Activated T-helper 1 cell treated with anti-CD3 and anti-CD28 coated beads, Interleukin-2, amount 50 U/mL, for 16 hours (primary cell): ENCODE data around the gene CISH.
A peak's percentile ranks its signal among the peaks of the same experiment; 100 is the strongest.

Experiments used
- DNase-seq, 2 donors: peaks; one replicate each; pipeline ENCODE4 v3.0.0-alpha.2; 2020; ENCODE audit warnings: low read depth in 1 of 2, low spot score in 1 of 2

Gene CISH, protein sequence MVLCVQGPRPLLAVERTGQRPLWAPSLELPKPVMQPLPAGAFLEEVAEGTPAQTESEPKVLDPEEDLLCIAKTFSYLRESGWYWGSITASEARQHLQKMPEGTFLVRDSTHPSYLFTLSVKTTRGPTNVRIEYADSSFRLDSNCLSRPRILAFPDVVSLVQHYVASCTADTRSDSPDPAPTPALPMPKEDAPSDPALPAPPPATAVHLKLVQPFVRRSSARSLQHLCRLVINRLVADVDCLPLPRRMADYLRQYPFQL

DNA sequence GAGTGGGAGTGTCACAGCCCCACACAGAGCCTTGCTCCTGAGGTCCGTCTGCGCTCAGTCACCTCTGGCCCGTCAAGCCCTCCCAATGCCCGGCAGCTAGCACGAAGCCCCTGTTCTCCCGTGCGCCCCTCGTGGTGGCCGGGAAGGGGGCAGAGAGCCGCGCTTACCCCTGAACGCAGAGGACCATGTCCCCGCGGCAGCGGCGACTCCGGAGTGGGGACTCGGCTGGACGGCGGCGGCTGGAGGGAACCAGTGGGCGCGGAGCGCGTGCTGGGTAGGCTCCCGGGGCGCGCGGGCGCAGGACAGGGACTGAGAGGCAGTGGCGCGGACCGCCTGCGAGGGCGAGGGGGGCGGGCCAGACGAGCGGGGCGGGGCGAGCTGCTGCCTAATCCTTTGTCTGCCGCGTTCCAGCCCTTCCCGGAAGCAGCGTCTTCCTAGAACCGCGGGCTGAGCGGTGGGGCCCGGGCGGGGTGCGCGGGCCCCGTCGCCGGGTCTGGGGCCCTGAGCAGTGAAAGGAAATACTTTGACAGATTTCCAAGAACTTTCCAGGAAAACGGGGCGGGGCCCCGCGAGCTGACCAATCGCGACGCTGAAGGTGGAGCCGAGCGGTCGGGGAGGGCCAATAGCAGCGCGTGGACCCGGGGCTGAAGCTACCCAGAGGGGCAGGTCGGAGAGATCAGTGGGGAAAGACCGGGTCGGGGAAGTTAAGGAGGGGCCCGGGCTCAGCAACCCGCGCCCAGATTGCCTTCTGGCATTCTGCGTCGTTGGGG, at the start of gene CISH:
CISH (minus strand) TSS at position 311 of the 770 bp plus-strand sequence; CDS start at position 187, 124 bp downstream.
- peak; percentile 81 to 94 for DNase-seq

DNA sequence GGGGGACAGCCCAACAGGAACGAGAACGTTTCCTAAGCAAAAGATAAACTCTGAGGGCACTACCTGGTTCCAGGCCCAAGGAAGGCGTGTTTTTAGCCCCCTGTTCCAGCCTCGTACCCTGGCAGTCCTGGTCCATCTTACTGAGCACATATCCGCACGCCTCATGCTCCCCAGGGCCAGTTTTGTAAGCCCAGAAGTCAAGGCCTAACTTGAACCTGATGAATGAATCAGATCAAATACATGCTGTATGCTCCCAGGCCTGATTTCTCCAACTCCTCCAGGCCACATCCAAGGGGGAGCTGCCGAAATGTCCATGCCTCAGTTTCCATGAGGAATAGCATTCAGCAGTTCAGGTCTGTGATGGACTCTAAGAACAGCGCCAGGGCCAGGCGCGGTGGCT, 48.8 kb upstream of the CISH start:
- no peak for DNase-seq

DNA sequence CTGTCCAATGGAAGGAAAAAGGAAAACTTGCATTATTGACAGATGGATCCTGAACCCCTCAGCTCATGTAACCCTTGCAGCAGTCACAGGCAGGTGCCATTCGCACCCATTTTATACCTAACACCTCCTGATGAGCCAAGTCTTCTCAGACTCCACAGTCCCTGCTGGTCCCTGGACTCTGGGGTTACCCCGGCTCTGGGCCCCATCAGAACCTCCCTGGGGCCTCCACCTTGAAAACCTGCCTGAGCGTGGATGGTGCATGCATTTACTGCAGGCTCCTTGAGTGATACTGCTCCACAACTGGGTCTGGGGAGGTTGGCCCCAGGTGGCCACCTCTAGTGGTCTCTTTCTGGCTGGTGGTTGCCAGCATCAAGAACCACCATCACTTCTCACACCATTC, 47.3 kb upstream of the CISH start:
- DNase-seq: no peak

DNA sequence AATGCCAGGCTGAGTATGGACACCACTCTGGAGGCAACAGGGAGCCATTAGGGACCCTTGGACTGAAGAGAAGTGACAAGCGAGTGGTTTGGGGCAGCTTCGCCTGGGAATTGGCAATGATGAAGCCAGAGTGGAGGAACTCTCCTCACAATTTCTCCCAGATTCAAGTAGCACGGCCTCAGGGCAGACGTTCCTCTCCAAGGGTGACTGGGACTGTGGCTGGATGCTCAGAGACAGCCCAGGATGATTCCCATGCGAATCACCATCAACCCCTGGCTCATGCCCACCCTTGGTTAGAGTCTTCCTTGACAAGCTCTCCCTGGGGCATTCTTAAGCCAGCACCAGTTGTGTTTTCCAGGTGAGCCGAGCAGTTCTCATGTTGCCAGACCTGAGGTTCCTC, 46.8 kb upstream of the CISH start:
- DNase-seq: no peak

DNA sequence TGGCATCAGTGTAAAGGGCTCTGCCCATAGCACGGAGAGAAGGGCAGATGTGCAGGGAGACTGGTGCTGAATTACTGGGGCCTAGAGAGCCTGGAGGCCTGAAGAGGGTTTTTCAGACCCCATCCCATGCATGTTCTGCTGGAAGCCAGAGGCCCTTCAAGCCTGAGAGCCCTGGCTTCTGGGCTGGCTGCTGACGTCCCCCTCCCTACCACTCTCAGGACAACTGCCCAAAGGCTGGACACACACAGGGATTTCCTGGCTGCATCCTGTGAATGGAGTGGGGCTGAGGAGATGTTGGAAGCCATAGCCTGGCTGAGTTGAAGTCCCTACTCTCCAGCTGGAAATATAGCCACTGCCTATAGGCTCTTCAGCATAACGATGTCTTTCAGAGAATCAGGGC, 46.2 kb upstream of the CISH start:
- no peak for DNase-seq

DNA sequence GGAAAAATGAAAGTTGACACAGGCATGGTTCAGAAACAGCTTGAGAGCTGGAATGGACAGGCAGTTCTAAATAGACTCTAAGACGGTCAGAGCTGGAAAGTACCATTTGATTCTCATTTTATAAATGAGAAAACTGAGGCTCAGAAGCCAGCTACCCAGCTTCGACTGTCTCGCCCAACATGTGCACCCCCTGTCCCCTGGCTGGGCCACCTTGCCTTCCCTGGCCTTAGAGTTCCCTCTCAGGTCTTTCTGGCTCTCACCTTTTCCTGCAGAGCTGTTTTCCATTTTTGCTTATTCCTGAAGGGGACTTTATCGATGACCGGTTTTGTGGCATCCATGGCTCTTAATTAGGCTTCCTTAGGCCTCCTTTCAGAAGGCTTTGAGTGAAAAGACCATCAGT, 45.8 kb upstream of the CISH start:
- DNase-seq: no peak

DNA sequence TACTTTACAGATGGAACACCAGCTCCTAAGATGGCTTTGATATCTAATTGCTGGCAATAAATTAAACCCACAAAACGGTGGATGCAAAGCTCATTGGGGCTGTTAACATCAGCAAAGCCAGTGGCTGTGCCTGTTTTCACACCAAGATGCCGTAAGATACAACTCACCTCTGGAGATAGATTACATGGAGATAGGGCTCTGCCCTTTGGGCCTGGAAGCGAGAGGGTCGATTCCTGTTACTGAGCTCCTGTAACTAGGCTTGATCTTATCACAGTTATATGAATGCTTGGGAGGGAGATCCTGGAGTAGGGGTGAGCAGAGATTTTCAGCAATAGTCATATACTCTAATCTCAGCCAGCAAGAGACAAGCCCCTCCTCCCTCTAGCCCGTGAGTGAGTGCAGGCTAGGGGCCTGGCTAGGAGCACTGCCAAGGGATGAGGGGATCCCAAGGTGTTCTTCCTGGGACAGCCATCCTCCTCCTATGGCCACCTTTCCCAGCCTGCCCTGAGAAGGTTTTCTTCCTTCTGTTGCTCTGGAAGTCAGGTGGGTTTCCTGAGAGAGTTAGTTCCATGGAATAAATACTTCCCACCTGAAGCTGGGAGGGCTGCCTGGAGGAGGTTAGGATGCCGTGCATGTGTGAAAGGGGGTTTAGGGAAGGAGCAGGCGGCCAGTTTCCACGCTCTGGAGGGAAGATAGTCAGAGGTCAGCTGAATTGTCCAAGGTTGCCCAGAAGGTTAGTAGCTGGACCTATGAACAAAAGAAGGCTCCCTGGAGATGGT, 45.0 kb upstream of the CISH start:
- DNase-seq: no peak

DNA sequence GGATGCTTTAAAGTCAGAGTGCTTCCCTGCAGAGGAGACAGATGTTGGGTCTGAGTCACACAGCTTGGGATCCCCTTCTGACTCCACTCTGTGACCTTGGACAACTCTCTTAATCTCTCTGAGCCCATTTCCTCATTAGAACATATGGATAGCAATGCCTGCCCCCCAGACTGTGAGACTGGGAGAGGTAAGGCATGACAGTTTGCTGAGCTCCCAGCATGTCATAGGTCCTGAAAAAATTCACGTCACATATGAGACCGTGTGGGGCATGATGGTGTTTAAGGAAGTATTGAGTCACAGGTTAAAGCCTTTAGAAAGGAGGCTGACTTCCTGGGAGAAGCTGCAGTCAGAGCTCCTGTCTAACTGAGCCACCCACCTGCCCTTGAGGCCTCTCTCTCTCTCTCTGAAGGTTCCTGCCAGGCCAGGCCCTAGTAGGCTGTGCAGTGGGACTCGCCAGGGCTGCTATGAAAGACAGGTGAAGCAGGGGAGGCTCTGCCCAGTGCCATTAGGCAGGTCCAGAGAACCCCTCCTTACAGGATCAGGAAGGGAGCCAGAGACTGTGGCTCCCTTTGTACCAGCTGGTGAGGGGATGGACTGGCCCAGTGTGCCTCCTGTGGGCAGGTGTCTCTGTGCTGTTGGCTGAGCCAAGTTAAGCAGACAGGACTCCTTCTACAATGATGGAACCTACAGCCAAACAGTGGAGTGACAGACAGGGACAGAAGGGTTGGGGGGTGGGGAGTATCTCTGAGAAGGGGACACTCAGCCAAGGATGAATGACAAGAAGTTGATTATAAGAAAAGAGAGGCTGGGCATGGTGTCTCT, 43.6 kb upstream of the CISH start:
- DNase-seq: no peak

DNA sequence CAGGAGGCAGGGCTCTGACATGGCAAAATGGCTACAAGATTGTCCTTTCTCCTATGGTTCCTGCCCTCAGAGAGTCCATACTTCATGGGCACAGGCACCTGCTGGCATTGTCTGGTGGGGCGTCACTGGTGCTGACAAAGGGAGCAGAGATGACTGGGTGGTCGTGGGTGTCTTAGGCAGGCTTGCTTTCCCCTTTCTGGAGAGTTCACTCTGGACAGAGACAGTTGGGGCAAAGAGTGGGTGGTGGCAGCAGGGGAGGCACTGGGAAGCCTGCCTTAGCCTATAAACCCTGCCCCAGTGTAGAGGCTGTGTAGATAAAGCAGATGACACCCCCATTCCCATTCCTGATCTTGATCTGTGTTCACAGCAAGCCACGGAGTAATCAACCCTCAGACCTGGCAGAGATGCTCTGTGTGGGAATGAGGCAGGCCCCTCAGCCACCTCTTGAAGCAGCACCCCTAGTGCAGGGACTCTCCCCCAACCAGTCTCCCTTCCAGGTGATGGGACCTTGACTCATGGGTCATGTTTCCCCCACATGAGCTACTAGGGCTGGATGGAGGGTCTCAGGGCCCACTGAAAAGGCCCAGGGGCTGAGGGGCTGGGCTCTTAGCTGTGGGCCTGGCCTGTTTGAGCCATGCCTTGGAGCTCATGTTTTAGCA, 42.5 kb upstream of the CISH start:
- DNase-seq: no peak

DNA sequence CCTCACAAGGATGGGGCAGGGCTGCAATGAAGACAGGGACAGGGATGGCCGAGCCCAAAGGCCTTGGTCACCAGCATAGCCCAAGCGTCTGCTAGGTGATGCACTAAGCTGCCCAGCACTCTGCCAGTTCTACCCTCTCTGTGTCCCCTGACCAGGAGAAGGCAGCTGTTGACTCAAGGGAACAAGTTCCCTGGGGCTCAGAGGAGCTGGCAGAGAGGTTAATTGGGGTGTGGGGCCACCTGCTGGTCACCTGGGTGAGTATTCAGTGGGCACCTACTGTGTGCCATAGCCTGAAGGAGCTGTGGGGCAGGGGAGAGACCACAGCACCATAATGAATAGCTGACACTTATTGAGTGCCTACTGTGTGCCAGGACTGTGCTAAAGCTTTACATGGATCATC, 41.1 kb upstream of the CISH start:
- peak; percentile 8 to 25 for DNase-seq

DNA sequence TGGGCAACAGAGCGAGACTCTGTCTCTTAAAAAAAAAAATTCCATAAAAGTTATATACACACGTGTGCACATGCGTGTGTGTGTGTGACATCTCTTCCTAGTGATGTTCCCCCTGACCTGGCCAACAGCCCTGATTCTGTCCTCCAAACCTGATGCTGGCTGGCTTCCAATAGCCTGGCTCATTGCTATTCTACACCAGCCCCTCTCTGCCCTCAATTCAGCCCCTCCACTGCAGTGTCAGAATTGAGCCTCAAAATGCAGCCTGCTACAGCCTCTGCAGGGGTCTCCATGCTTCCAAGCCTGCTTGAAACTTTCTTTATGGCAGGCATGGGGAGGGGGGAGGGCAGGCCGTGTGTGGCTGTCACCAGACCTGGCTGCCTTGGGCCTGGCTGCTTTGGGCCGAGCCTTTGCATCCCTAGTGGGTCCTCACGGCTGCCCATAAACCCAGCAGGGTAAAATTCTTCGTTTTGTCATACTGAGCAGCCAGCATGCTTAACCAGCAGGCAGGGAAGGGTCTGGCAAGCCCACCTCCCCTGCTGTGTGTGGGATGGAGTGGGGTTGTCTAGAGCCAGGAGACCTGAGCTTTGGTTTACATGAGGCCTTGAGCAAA, 40.5 kb upstream of the CISH start:
- DNase-seq: no peak

DNA sequence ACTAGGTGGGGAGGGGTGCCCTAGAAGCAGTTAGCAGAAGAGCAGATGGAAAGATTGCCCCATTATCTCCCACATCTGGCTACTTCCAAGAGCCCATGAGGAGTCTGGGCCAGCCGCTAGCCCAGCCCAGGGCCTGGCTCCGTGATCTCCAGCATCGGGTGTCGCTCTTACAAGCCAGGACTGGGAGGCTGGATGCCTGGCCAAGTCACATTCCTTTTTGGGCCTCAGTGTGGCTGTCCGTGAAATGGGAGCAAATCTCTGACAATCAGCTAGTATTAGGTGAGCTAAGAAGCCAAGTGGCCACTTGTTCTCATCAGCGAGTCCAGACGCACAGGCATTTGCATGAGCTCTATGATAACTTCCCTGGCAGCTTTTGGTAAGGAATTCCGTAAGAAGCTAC, 39.9 kb upstream of the CISH start:
- no peak for DNase-seq

DNA sequence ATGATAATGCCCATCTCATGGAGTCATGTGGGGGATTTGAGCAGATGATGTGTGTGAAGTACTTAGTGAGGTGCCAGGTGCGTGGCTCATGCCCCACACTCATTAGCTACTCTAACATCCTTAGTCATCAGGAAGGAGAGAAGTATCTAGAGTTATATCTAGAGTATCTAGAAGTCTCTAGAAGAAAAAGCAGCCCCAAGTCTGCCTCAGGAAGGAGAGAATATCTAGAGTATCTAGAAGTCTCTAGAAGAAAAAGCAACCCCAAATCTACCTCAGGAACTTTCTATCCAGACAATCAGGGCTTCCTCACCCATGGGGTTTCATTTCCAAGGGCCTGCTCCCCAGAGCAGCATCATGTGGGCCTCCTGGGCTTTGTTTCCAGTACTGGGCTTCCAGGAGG, 38.4 kb upstream of the CISH start:
- no peak for DNase-seq

DNA sequence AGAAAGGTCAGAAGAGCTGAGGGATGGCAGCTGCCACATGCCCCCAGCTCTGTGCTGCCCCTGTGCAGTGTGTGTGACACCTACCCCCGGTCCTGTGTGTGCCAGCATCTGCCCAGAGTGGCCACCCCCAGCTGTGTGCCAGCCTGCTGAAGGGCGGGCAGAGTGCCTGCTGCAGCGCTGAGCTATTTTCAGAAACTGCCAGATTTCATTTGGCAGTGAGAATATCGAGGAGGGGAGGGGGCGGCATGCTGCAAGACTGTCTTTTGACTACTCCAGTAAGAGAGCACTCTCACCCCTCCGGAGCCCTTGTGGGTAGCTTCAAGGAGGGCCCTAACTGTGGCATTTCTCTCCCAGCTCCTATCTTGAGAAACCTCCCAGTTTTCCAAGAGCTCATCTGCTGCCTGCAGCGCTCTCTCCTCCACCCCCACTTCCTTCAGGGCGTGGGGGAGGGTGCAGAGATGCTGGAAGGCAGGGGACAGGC, 37.9 kb upstream of the CISH start:
- no peak for DNase-seq

DNA sequence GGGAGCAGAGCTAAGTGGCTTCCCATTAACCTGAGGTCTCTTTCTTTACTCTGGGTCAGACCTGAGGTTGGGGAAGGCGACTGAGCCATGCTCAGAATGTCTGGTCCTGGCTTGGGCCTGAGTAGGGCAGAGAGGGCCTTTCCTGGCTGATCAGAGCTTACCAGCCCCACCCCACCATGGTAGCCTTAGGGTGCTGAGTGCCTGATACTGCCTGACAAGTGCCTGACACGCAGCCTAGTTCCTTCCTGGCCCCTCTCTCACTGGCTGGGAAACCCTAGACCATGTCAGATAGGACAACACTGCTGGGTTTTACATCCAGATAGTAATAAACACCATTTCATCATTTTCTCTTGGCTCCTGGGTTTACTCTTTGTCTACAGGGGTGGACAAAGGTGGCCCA, 37.4 kb upstream of the CISH start:
- no peak for DNase-seq

DNA sequence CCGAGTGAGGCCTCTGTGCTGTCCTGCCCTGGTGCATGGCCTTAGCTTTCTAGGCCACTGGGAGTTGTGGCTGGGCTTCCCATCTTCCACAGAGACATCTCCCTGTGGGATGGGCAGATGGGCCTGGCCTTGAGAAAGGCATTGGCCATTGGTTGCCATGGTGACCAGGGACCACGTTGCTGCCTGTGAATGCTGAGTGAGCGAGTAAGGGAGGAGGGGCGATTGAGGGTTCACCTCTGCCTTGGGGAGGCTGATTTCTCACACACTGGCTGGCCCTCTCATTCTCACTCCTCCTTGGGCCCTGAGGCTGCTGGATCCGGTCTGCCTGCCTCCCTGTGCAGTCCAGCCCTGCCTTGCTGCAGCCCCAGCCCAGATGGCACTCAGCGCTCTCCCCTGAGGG, 36.7 kb upstream of the CISH start:
- no peak for DNase-seq

DNA sequence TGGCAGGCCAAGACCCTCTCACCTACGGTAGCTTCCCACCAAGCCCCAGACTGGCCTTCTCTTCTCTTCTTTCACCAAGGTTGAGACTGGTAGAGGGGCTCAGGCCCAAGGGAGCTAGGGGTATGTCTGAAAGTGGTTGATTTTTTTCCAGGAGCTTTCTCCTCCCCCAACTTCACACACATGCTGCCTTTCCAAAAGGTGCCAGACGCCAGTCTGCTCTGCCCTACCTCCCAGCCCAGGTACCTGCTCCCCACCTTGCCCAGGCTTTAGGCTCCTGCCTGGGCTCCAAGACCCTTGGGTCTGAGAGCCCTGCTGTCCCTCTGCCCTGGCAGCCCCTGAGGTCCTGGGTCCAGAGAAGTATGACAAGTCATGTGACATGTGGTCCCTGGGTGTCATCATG, 33.8 kb upstream of the CISH start:
- no peak for DNase-seq

DNA sequence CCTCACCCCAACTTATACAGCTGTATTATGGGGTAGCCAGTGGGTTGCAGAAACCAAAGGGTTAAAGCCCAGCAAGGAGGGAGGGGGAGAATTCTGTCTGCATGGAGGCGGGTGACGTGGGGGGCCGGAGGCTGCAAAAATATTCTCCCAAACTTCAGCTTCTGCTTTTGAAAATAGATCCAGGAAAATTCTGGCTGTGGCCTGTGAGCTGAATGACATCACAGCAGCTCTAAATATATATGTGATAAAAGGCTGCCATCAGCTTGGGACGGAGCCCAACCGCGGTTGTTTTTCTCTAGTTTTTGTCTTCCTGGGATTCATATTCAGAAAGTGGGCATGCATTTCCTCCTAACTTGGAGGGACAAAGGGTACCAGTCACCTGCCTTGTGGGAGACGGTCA, 33.0 kb upstream of the CISH start:
- no peak for DNase-seq

DNA sequence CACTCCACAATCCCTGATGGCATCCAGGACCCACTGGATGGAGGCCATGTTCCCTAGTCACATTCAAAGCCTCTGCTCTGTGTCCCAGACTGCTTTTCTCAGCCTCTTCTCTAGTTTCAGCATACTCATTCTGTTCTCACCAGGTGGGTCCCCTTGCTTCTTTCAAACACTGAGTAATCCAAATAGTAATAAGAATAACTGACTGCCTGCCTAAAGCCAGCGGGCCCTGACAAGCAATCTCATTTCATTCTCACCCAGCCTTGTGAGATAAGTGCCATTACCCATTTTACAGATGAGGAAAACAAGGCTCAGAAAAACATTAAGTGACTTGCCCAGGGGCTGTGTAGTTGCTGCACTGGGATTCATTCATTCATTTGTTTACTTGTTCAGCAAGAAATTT, 30.8 kb upstream of the CISH start:
- DNase-seq: no peak

DNA sequence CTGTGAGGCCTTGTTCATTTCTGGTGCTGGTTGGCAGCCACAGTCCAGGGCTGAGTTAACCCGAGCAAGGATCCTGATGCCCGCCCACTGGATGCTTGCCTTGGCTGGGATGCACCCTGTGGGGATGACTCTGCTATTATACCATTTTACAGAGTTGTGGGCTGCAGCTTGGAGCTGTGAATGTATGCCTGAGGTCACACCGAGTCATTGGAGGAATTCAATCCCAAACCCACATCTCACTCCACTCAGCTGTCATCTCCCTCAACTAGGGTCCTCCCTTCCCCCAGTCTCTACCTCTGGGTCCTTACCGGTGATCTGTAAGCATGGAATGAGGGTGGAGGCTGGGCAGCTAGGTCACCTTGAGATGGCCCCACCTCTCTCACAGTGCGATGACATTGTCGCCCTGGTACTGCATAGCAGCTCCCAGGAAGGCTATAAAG, 27.5 kb upstream of the CISH start:
- no peak for DNase-seq
